Body of pancreas (tissue), 4 donors: ENCODE measurements around the gene ARRB1. TPM values are rescaled to one million over a fixed set of nuclear protein-coding genes. Genes with fewer than 3 reads are reported as not detected.

Source experiments
- ATAC-seq: fragments of 150-250 bp; one replicate; pipeline ENCODE4 v1.9.1; 2016
- DNase-seq, 4 donors: peaks; one replicate each; pipeline ENCODE4 v3.0.0-alpha.2; 2019
- H3K27ac ChIP-seq, 4 donors: fragments of 200-600 bp; sonication (generic); 1 replicate in 3 of 4; 2 replicates in 1 of 4; pipeline versions ENCODE4 v1.5.1 to v1.6.1; 2016 to 2019; ENCODE audit warnings: mild to moderate bottlenecking in 1 of 4, mixed read lengths in 1 of 4, moderate library complexity in 1 of 4
- H3K27me3 ChIP-seq, 2 donors: fragments of 200-600 bp; sonication (generic); one replicate each; pipeline ENCODE4 v1.6.0; 2016; ENCODE audit warnings: mild to moderate bottlenecking in 1 of 2
- H3K36me3 ChIP-seq, 2 donors: fragments of 200-600 bp; sonication (generic); replicated peaks in 1 of 2; 2 replicates each; pipeline ENCODE4 v1.5.1; 2016; ENCODE audit warnings: low read depth in 2 of 2; ENCODE audit not compliant: insufficient read depth in 1 of 2
- H3K4me1 ChIP-seq: fragments of 200-600 bp; sonication (generic); one replicate; pipeline ENCODE4 v1.6.0; 2016
- H3K4me3 ChIP-seq, 2 donors: fragments of 200-600 bp; sonication (generic); 1 replicate in 1 of 2; 2 replicates in 1 of 2; pipeline ENCODE4 v1.5.1; 2016 to 2019
- H3K9me3 ChIP-seq, 3 donors: fragments of 200-600 bp; sonication (generic); 1 replicate in 2 of 3; 2 replicates in 1 of 3; pipeline ENCODE4 v1.5.1; 2016
- CTCF ChIP-seq, 7 experiments: fragments of 450-650 bp in 4 of 7; fragments of 200-600 bp in 3 of 7; sonication (generic) in 3 of 7; IDR thresholded peaks; one replicate each; pipeline ENCODE4 v1.5.1; 2016 to 2019; ENCODE audit warnings: antibody characterized with exemption in 7 of 7
- POLR2A ChIP-seq, 3 donors: fragments of 450-650 bp; IDR thresholded peaks; one replicate each; pipeline ENCODE4 v1.6.1; 2016; ENCODE audit warnings: antibody characterized with exemption in 3 of 3, mild to moderate bottlenecking in 2 of 3
- WGBS, 2 donors: methylation state at CpG; one replicate each; pipeline ENCODE4 v1.1.5; 2017; 5-methylcytosine and 5-hydroxymethylcytosine counted together
- intact Hi-C: fragments of 100-400 bp; cut with DNase I; formaldehyde crosslinking; loops from one replicate; pipeline ENCODE4 v1.15.1; 2023
- total RNA-seq, 2 donors: library from RNA; depleted of rRNA; stranded (reverse); fragments of >200 nt; gene quantifications; one replicate each; pipeline ENCODE4 v1.1.0, GENCODE V29; 2016

The ARRB1 gene
- total RNA-seq, 2 donors from 2014 or later, result 41.0 to 54.1 TPM

- DNase-seq (peak in 2 of 4 donors; percentile 65 to 66), ATAC-seq (no peak)
- Histone ChIP-seq H3K9me3 (no peaks in the 10 kb centered on the region), H3K27ac (peak overlapping the region; percentile 35 to 75 (median 54)), H3K4me3 (no peak overlapping the region), H3K27me3 (no peaks in the 10 kb centered on the region), H3K4me1 (peaks cover 81% of the 10 kb centered on the region), H3K36me3 (no peaks in the 10 kb centered on the region)
- TF ChIP-seq CTCF (IDR thresholded peaks at IDR 0.05) (no peak), POLR2A (IDR thresholded peaks at IDR 0.05) (no peak)
- 44 to 50% methylated on average over 4 of the region's 4 CpGs for WGBS, 2 donors
- intact Hi-C loops, result no loop called here
Measured at GRCh38 chr11:75324740-75325139, 26.7 kb downstream of the ARRB1 start.

GRCh38 chr11:75324189-75324588 is 27.3 kb downstream of the ARRB1 start:
- DNase-seq, result peak in 1 of 4 donors; percentile 35
- ATAC-seq, result no peak
- Histone ChIP-seq H3K4me3 (no peak overlapping the region), H3K27ac (peak overlapping the region; percentile 35 to 75 (median 54)), H3K27me3 (no peaks in the 10 kb centered on the region), H3K4me1 (peaks cover 82% of the 10 kb centered on the region), H3K36me3 (no peaks in the 10 kb centered on the region), H3K9me3 (no peaks in the 10 kb centered on the region)
- TF ChIP-seq POLR2A (IDR thresholded peaks at IDR 0.05), result no peak
- TF ChIP-seq CTCF (IDR thresholded peaks at IDR 0.05), result no peak
- intact Hi-C loops, result no loop called here
- 49 to 57% methylated on average over 10 to 12 of the region's 12 CpGs for WGBS, 2 donors

GRCh38 chr11:75323609-75324008 is 27.9 kb downstream of the ARRB1 start:
- no peak overlapping the region for H3K4me3 ChIP-seq
- 11 to 17% methylated on average over 7 of the region's 7 CpGs for WGBS, 2 donors
- no peaks in the 10 kb centered on the region for H3K27me3 ChIP-seq
- H3K9me3 ChIP-seq, result no peaks in the 10 kb centered on the region
- TF ChIP-seq CTCF (IDR thresholded peaks at IDR 0.05) (no peak), POLR2A (IDR thresholded peaks at IDR 0.05) (peak in 1 of 3 donors; percentile 29)
- no peaks in the 10 kb centered on the region for H3K36me3 ChIP-seq
- ATAC-seq (peak; percentile 67), DNase-seq (peak; percentile 50 to 82 (median 77))
- H3K4me1 ChIP-seq, result peaks cover 82% of the 10 kb centered on the region
- intact Hi-C loops, result no loop called here
- H3K27ac ChIP-seq, result peak overlapping the region; percentile 35 to 75 (median 54)

- H3K27me3 ChIP-seq, result no peaks in the 10 kb centered on the region
- H3K4me1 ChIP-seq, result peaks cover 78% of the 10 kb centered on the region
- H3K27ac ChIP-seq, result peak overlapping the region in 3 of 4 donors; percentile 8 to 86 (median 81)
- H3K36me3 ChIP-seq, result no peaks in the 10 kb centered on the region
- no peak overlapping the region for H3K4me3 ChIP-seq
- intact Hi-C loops, result no loop called here
- H3K9me3 ChIP-seq, result no peaks in the 10 kb centered on the region
- DNase-seq, result no peak
- WGBS, 2 donors, result 89 to 94% methylated on average over 4 to 5 of the region's 5 CpGs
- no peak for TF ChIP-seq POLR2A (IDR thresholded peaks at IDR 0.05)
- no peak for TF ChIP-seq CTCF (IDR thresholded peaks at IDR 0.05)
- no peak for ATAC-seq
Measured at GRCh38 chr11:75320643-75321042, 30.8 kb downstream of the ARRB1 start.

GRCh38 chr11:75320046-75320618 is 31.3 kb downstream of the ARRB1 start:
- Histone ChIP-seq H3K36me3 (no peaks in the 10 kb centered on the region), H3K4me1 (peaks cover 73% of the 10 kb centered on the region), H3K9me3 (no peaks in the 10 kb centered on the region), H3K27ac (peak overlapping the region; percentile 36 to 86 (median 80)), H3K27me3 (no peaks in the 10 kb centered on the region), H3K4me3 (no peak overlapping the region)
- no peak for ATAC-seq
- DNase-seq, result no peak
- WGBS, 2 donors, result 72 to 84% methylated on average over 6 of the region's 6 CpGs
- intact Hi-C loops, result no loop called here
- TF ChIP-seq POLR2A (IDR thresholded peaks at IDR 0.05) (no peak), CTCF (IDR thresholded peaks at IDR 0.05) (no peak)
